HFFc6 (cell line): Measurements from ENCODE around the gene CCM2. TPM values are rescaled to one million over a fixed set of nuclear protein-coding genes. Genes with fewer than 3 reads are reported as not detected.

Experiments
- DNase-seq: peaks from one replicate; pipeline ENCODE4 v3.0.0-alpha.2; 2018
- H3K27ac Mint-ChIP-seq: 2 replicates; pipeline ENCODE4 v1.8.0; 2020; ENCODE audit warnings: mild to moderate bottlenecking, mixed read lengths
- H3K27me3 Mint-ChIP-seq: 2 replicates; pipeline ENCODE4 v1.8.0; 2021; ENCODE audit warnings: mild to moderate bottlenecking, moderate library complexity, mixed read lengths; ENCODE audit not compliant: insufficient read depth
- H3K36me3 Mint-ChIP-seq: 2 replicates; pipeline ENCODE4 v1.8.0; 2021; ENCODE audit warnings: low read depth, mixed read lengths
- H3K4me1 Mint-ChIP-seq: 2 replicates; pipeline ENCODE4 v1.8.0; 2020; ENCODE audit warnings: low read depth, mixed read lengths
- H3K4me3 Mint-ChIP-seq: 2 replicates; pipeline ENCODE4 v1.8.0; 2020; ENCODE audit warnings: mild to moderate bottlenecking, moderate library complexity, mixed read lengths
- H3K9me3 Mint-ChIP-seq: 2 replicates; pipeline ENCODE4 v1.8.0; 2020; ENCODE audit warnings: mild to moderate bottlenecking, mixed read lengths
- total RNA-seq, 6 experiments: library from RNA; stranded (reverse); fragmentation: NEBNext Ultra II Directional; extraction: Animal tissue kit (Norgen Biotek cat#: 25700); gene quantifications; 2 replicates in 1 of 6; 3 replicates in 5 of 6; pipeline ENCODE4 v1.2.3, GENCODE V29; 2021
- TF ChIP-seq, protein P1 (sequence below): fragments of 200-600 bp; sonication (generic); IDR thresholded peaks from 2 replicates; pipeline ENCODE4 v1.5.0; 2021; ENCODE audit warnings: antibody characterized with exemption, mild to moderate bottlenecking

The CCM2 gene
- total RNA-seq, 6 experiments from 2014 or later, result 50.3 to 57.4 (median 52.7) TPM

DNA sequence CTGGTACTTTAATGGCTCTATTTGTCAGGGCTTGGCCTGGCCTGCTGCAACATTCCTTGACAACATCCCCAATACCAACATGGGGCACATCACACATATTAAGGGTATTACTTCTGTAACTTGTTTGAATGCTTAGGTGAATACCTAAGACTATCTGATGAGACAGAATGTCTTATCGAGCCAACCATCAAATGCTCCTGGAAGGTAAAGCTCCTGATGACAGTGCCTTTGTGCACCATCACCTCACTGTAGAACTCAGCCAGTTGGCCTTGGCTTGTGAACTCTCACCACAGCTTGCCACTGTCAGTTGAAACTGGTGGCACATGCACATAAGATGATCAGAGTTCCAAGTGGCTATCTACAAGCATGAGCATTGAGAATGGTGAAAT lies 17.5 kb upstream of the CCM2 start:
- Mint-ChIP-seq H3K27me3 (peaks cover 3% of the 10 kb centered on the region; the same call in 1 of the 2 replicates), H3K36me3 (peaks cover 31% of the 10 kb centered on the region), H3K4me1 (peaks cover 53% of the 10 kb centered on the region), H3K27ac (no peak overlapping the region), H3K9me3 (peaks cover 3% of the 10 kb centered on the region; the same call in 1 of the 2 replicates), H3K4me3 (no peak overlapping the region)
- DNase-seq, result no peak
- TF ChIP-seq, protein P1, sequence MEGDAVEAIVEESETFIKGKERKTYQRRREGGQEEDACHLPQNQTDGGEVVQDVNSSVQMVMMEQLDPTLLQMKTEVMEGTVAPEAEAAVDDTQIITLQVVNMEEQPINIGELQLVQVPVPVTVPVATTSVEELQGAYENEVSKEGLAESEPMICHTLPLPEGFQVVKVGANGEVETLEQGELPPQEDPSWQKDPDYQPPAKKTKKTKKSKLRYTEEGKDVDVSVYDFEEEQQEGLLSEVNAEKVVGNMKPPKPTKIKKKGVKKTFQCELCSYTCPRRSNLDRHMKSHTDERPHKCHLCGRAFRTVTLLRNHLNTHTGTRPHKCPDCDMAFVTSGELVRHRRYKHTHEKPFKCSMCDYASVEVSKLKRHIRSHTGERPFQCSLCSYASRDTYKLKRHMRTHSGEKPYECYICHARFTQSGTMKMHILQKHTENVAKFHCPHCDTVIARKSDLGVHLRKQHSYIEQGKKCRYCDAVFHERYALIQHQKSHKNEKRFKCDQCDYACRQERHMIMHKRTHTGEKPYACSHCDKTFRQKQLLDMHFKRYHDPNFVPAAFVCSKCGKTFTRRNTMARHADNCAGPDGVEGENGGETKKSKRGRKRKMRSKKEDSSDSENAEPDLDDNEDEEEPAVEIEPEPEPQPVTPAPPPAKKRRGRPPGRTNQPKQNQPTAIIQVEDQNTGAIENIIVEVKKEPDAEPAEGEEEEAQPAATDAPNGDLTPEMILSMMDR, result no peak

DNA sequence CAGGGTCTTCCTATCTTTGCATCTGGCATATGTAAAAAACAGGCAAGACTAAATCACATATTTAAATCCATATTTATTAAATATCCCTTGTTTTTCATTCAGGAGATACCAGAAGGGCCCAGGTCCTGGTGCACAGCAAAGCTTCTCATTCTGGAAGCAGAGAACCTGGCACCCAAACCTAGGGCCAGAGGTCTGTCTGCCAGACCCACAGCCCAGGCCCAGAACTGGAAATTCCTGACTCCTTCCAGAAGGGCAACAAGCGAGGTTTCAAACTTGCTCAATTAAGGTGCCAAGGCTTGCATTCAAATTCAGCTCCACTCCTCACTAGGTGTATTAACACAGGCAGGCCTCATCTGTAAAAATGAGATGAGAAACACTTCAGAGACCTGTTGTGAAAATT lies 17.0 kb upstream of the CCM2 start:
- no peak overlapping the region for H3K4me3 Mint-ChIP-seq
- no peak for DNase-seq
- H3K4me1 Mint-ChIP-seq, result peaks cover 57% of the 10 kb centered on the region
- H3K36me3 Mint-ChIP-seq, result peaks cover 31% of the 10 kb centered on the region
- H3K9me3 Mint-ChIP-seq, result peaks cover 3% of the 10 kb centered on the region; the same call in 1 of the 2 replicates
- peaks cover 3% of the 10 kb centered on the region; the same call in 1 of the 2 replicates for H3K27me3 Mint-ChIP-seq
- TF ChIP-seq, protein P1, result no peak
- H3K27ac Mint-ChIP-seq, result no peak overlapping the region

DNA sequence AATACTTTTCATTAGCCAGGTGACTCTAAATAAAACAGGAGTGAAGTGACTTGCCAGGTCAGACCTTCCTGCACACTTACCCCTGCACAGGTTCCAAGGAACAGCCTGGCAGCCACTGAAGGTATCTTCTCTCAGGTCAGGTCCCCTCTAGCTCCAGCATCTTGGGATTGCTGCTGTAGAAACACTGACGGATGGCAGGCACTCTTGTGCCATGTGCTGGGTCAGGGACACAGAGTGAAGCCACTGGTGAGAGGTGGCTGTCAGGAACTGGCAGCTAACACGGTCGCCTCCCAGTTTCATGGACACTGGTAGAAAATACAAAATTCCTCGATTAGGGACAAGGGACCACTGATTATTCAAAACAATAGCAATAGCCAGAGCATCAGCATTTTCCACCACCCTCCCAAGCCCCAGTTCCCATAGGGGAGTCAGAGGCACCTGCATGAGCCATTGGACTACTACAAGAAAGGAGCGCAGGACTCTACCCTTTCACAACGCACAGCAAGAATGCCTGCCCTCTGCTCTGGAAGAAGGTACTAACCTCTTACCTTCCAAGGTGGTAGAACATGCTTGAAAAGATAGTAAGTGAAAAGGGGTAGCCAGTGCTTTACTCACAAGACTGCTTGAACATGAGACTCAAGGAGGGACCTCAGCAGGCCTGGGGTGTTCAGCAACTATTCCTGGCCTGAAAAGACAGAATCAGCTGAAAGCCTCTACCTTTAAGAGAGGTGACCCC lies 16.1 kb upstream of the CCM2 start:
- DNase-seq, result no peak
- Mint-ChIP-seq H3K27ac (peak overlapping the region; percentile 15), H3K36me3 (peaks cover 31% of the 10 kb centered on the region), H3K4me1 (peaks cover 64% of the 10 kb centered on the region), H3K4me3 (peak overlapping the region; percentile 100), H3K9me3 (peaks cover 3% of the 10 kb centered on the region; the same call in 1 of the 2 replicates), H3K27me3 (peaks cover 3% of the 10 kb centered on the region; the same call in 1 of the 2 replicates)
- TF ChIP-seq, protein P1, result no peak

DNA sequence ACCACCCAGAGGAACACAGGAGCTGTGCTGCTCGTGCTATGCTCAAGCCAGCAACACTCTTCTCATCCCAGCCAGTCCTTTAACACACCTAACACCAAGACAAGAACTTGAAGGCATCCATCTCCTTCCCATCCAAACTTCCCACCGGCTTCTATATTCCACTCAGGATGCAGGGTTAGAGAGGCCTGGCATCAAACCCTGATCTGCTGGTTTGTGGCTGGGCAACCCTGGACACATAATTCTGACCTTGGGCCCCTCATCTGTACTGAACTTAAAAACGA lies 15.6 kb upstream of the CCM2 start:
- Mint-ChIP-seq H3K27ac (peak overlapping the region; percentile 15), H3K36me3 (peaks cover 31% of the 10 kb centered on the region), H3K27me3 (peaks cover 3% of the 10 kb centered on the region; the same call in 1 of the 2 replicates), H3K4me3 (peak overlapping the region; percentile 100), H3K4me1 (peaks cover 67% of the 10 kb centered on the region), H3K9me3 (peaks cover 3% of the 10 kb centered on the region; the same call in 1 of the 2 replicates)
- no peak for DNase-seq
- TF ChIP-seq, protein P1, result no peak

DNA sequence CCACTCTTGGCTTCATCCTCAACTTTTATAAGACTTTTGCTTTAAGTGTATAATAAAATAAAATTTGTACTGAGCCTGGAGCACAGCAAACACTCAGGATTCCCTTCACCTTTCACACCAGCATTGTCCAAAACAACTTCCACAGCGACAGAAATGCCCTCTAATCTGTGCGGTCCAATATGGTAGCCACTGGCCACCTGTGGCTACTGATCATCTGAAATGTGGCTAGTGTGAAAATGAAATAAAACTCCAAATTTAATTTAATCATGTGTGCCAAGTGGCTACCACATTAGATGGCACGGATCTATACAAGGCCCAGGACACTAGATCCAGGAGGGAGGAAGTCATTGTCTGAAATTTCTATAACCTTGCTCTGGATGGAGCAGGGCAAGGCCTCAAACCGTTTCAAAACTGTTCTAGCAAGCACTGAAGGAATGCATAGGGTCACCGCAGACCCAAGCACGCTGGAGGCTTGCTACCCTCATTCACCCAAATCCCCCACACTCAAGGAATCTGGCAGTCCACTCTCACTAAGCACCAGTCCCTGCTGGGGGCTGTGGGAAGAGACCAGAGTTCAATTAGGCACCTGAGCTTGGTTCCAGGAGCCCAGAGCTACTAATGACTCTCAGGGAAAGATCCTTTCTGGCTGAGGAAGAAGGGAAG lies 14.8 kb upstream of the CCM2 start:
- Mint-ChIP-seq H3K27ac (peak overlapping the region; percentile 98), H3K36me3 (peaks cover 31% of the 10 kb centered on the region)

More for the DNA sequence above, 14.8 kb upstream of the CCM2 start:
- no peak for DNase-seq
- H3K27me3 Mint-ChIP-seq, result peaks cover 3% of the 10 kb centered on the region; the same call in 1 of the 2 replicates
- H3K4me3 Mint-ChIP-seq, result peak overlapping the region; percentile 100
- H3K9me3 Mint-ChIP-seq, result peaks cover 3% of the 10 kb centered on the region; the same call in 1 of the 2 replicates
- TF ChIP-seq, protein P1, result no peak
- peaks cover 62% of the 10 kb centered on the region for H3K4me1 Mint-ChIP-seq
